RWPE1 (cell line): ENCODE measurements around the gene INPP5A.

Experiments
- CTCF ChIA-PET: fragments of 350-600 bp; sonication (Branson Sonifier 250); formaldehyde crosslinking; extraction: SDS; loops from one replicate; lab custom pipeline; 2021; lab: Yijun Ruan, JAX
- POLR2A ChIA-PET: fragments of 400-600 bp; formaldehyde crosslinking; extraction: SDS; loops from one replicate; lab custom pipeline; 2020; ENCODE audit warnings: antibody characterized with exemption; ENCODE audit not compliant: low non-redundant PET; lab: Yijun Ruan, JAX
- DNase-seq: peaks from one replicate; pipeline ENCODE4 v3.0.0; 2012; ENCODE audit warnings: low spot score
- H3K27ac ChIP-seq: fragments of 450-650 bp; 2 replicates; pipeline ENCODE4 v1.5.1; 2017
- CTCF ChIP-seq: fragments of 450-650 bp; conservative IDR thresholded peaks from 2 replicates; pipeline ENCODE4 v1.5.1; 2017; ENCODE audit warnings: low read depth, mild to moderate bottlenecking

INPP5A gene

GRCh38 chr10:132647424-132647823, 109.8 kb downstream of the INPP5A start:
- CTCF ChIA-PET = interaction anchor here (0.6 kb wide), 1 partner anchor 12 kb away, joined by 3 read pairs; no protein-coding TSS in a partner anchor
- no peak for TF ChIP-seq CTCF
- no peak overlapping the region for H3K27ac ChIP-seq
- DNase-seq = no peak
- POLR2A ChIA-PET = no interaction called here

- no peak for DNase-seq
- no peak overlapping the region for H3K27ac ChIP-seq
- no peak for TF ChIP-seq CTCF
- CTCF ChIA-PET = interaction anchor here (0.7 kb wide), 1 partner anchor 14 kb away, joined by 4 read pairs; no protein-coding TSS in a partner anchor
- POLR2A ChIA-PET = no interaction called here
Observed at GRCh38 chr10:132648072-132648850, 110.7 kb downstream of the INPP5A start.

GRCh38 chr10:132648851-132649528, 111.4 kb downstream of the INPP5A start:
- CTCF ChIA-PET = interaction anchor here (0.7 kb wide), 1 partner anchor 14 kb away, joined by 4 read pairs; no protein-coding TSS in a partner anchor
- POLR2A ChIA-PET = no interaction called here
- H3K27ac ChIP-seq = no peak overlapping the region
- no peak for DNase-seq
- TF ChIP-seq CTCF = no peak

GRCh38 chr10:132649651-132650360, 112.2 kb downstream of the INPP5A start:
- no peak for TF ChIP-seq CTCF
- POLR2A ChIA-PET = no interaction called here
- no peak overlapping the region for H3K27ac ChIP-seq
- CTCF ChIA-PET = no interaction called here
- DNase-seq = no peak

GRCh38 chr10:132650611-132651250, 113.1 kb downstream of the INPP5A start:
- H3K27ac ChIP-seq = no peak overlapping the region
- TF ChIP-seq CTCF = no peak
- CTCF ChIA-PET = no interaction called here
- no peak for DNase-seq
- POLR2A ChIA-PET = no interaction called here

- no peak for DNase-seq
- no peak for TF ChIP-seq CTCF
- no peak overlapping the region for H3K27ac ChIP-seq
- ChIA-PET POLR2A (no interaction called here), CTCF (no interaction called here)
Observed at GRCh38 chr10:132651511-132652029, 114.0 kb downstream of the INPP5A start.
